SU-DHL-6 (cell line): ENCODE results near the gene LEMD2.

Experiments
- EZH2phosphoT487 ChIP-seq: fragments of 200-600 bp; sonication (generic), shearing (Covaris generic); conservative IDR thresholded peaks from 2 replicates; pipeline ENCODE4 v1.6.1; 2018; ENCODE audit warnings: mild to moderate bottlenecking, antibody characterized with exemption, low read length, moderate library complexity, mixed read lengths
- TF ChIP-seq, protein P1 (sequence below): fragments of 200-600 bp; sonication (generic); IDR thresholded peaks from one replicate; pipeline ENCODE4 v1.5.1; 2017; ENCODE audit warnings: antibody characterized with exemption, mild to moderate bottlenecking, low read length, moderate library complexity; ENCODE audit not compliant: insufficient read depth, poor library complexity, severe bottlenecking

DNA sequence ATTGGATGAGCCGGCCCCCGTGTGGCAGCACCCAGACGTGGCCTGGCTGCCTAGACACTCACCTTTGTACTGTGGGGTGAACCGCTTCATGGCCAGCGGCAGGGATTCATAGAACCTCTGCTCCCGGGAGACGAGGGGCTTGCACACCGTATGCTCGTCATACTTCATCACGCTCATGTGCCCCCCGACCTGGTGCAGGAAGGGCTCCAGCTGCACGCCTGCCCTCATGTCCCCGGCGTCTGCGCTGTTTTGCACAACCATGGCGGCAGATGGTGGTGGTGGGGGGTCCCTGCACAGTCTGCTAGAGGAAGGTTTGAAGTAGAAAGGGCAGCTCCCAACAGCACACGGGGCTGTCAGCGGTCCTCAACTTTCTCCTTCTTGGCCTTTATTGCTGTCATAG is 53.7 kb downstream of the LEMD2 start:
- TF ChIP-seq, protein P1, sequence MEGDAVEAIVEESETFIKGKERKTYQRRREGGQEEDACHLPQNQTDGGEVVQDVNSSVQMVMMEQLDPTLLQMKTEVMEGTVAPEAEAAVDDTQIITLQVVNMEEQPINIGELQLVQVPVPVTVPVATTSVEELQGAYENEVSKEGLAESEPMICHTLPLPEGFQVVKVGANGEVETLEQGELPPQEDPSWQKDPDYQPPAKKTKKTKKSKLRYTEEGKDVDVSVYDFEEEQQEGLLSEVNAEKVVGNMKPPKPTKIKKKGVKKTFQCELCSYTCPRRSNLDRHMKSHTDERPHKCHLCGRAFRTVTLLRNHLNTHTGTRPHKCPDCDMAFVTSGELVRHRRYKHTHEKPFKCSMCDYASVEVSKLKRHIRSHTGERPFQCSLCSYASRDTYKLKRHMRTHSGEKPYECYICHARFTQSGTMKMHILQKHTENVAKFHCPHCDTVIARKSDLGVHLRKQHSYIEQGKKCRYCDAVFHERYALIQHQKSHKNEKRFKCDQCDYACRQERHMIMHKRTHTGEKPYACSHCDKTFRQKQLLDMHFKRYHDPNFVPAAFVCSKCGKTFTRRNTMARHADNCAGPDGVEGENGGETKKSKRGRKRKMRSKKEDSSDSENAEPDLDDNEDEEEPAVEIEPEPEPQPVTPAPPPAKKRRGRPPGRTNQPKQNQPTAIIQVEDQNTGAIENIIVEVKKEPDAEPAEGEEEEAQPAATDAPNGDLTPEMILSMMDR, result no peak
- TF ChIP-seq EZH2phosphoT487, result no peak
